Transverse colon (tissue), 4 donors: ENCODE data around the gene IFNGR1.

Source experiments
- POLR2AphosphoS5 ChIP-seq, 3 donors: sonication (generic); formaldehyde crosslinking; IDR thresholded peaks; one replicate each; pipeline ENCODE4 v1.6.1; 2016; ENCODE audit warnings: antibody characterized with exemption in 3 of 3
- TF ChIP-seq, protein P1 (sequence below), 5 experiments: fragments of 200-600 bp in 3 of 5; fragments of 450-650 bp in 2 of 5; sonication (generic) in 3 of 5; IDR thresholded peaks; 1 replicate in 2 of 5; 2 replicates in 3 of 5; pipeline ENCODE4 v1.5.1; 2016 to 2017; ENCODE audit warnings: antibody characterized with exemption in 5 of 5, inconsistent platforms in 3 of 5, mild to moderate bottlenecking in 2 of 5, moderate library complexity in 1 of 5

DNA sequence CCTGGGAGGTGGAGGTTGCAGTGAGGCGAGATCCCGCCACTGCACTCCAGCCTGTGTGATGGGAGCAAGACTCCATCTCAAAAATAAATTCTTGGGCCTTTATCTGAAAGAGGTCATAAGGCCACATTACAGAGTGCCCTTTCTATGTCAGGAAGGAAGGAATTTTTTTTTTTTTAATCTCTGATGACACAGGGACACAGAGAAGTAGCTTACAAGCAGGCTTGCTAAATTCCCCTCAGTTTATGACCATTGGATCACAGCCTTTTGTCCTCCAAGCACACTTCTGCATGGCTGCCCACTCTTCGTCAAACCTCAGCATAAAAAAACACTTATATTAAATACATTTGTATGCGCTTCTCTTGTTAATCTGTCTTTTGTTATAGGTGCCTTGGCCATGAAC, 7.5 kb upstream of the IFNGR1 start:
- TF ChIP-seq, protein P1, sequence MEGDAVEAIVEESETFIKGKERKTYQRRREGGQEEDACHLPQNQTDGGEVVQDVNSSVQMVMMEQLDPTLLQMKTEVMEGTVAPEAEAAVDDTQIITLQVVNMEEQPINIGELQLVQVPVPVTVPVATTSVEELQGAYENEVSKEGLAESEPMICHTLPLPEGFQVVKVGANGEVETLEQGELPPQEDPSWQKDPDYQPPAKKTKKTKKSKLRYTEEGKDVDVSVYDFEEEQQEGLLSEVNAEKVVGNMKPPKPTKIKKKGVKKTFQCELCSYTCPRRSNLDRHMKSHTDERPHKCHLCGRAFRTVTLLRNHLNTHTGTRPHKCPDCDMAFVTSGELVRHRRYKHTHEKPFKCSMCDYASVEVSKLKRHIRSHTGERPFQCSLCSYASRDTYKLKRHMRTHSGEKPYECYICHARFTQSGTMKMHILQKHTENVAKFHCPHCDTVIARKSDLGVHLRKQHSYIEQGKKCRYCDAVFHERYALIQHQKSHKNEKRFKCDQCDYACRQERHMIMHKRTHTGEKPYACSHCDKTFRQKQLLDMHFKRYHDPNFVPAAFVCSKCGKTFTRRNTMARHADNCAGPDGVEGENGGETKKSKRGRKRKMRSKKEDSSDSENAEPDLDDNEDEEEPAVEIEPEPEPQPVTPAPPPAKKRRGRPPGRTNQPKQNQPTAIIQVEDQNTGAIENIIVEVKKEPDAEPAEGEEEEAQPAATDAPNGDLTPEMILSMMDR (IDR thresholded peaks at IDR 0.05), result no peak
- TF ChIP-seq POLR2AphosphoS5 (IDR thresholded peaks at IDR 0.05), result no peak
